HG03025 (cell line): ENCODE results near the gene VEZT.

ENCODE experiments used
- ATAC-seq: cut with Tn5 transposase; IDR thresholded peaks from one replicate; pipeline ENCODE4 v1.9.1; 2021; ENCODE audit warnings: mild to moderate bottlenecking, moderate library complexity; ENCODE audit not compliant: unreplicated experiment, low FRiP score

The VEZT gene

GRCh38 chr12:95343461-95344230 lies 126.0 kb downstream of the VEZT start:
- ATAC-seq, result no peak

DNA sequence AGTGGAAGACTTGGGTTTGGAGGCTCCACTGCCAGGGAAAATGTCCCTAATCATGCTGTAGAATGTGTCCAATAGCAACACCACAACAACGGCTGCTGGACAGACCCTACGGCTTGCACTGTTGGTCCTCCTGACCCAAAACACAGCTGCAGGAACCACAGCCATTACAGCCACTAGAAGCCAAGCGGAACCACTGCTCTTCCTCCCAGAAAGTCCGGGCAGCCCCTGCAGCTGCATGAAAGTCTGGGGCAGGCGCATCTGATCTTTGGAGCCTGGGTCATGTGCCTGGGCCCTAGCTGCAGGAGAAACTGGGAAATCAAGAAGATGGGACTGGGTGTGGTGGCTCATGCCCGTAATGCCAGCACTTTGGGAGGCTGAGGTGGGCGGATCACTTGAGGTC lies 131.7 kb downstream of the VEZT start:
- ATAC-seq, result no peak

- ATAC-seq, result no peak
Measured at GRCh38 chr12:95351748-95352147, 134.1 kb downstream of the VEZT start.
